NCI-H2029 treated with DMSO at 0.1 percent for 48 hours (cell line): ENCODE results near the gene RPS10.

ENCODE experiments used
- DNase-seq: peaks from one replicate; lab custom pipeline; 2025; lab: John Stamatoyannopoulos, UW

Gene RPS10

DNA sequence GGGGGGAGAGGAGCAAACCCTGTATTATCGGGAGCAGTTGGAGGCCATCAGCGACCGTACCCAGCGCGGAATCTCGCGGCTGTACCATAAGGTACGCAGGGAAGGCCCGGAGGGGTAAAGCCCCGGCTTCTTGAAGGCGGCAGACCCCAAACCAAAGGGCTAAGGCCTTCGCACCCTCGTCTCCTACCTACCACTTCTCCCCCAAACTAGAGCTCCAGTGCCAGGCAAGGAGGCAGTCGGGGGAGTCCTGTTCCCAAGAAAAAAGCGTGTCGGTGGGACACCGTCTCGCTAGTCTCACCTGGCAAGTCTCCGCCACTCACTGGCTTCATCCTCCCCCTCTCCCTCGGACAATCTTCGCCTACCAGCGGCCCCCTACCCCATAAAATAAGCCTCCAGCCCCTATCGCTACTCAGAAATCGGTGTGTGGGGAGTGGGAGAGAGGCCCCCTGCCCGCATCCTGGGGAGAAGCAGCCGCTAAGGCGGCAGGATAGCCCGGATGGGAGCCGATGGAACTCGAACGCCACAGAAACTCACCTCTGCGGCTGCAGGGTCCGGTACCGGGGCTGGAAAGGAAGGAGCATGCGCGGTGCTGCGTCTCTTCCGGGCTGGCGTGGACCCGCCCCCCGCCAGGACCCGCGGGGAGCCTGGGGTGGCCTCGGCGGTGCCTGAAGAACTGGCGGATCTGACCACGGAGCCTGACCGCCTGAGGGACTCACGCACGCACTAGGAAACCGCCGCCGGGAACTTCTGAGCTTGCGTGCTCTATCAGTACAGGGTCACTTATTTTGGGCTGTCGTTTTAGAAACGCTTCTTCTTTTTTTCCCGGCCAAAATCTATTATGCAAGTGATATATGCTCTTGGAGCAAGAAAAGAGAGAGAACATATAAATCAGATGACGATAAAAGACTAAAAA, at the start of gene RPS10:
Gene RPS10, minus strand, starts transcription at position 572 of the 913 bp plus-strand sequence. CDS start 848 bp downstream, outside the sequence.
- DNase-seq = peak; percentile 88

GRCh38 chr6:34475238-34475682, 49.4 kb upstream of the RPS10 start:
- DNase-seq = no peak

GRCh38 chr6:34474754-34475153, 48.9 kb upstream of the RPS10 start:
- DNase-seq = no peak

DNA sequence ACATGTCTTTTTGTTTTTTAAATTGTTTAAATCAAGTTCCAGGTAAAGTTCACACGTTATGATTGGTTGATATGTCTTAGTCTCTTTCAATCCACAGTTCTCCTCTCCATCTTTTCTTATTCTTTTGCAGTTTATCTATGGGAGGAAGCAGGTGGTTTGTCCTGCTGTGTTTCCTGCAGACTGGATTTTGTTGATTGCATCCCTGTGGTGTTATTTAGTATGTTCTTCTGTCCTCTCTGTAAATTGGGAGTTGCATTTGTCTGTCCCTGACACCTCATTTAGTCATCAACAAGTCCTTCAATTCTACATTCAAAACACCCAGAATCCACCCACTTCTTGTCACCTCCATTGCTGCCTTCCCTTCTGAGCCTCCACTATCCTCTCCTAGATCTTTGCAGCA, 48.1 kb upstream of the RPS10 start:
- no peak for DNase-seq

- no peak for DNase-seq
Observed at GRCh38 chr6:34472425-34472824, 46.6 kb upstream of the RPS10 start.

GRCh38 chr6:34469499-34469898, 43.6 kb upstream of the RPS10 start:
- no peak for DNase-seq

- no peak for DNase-seq
Observed at GRCh38 chr6:34468378-34468892, 42.6 kb upstream of the RPS10 start.

GRCh38 chr6:34466242-34467185, 40.6 kb upstream of the RPS10 start:
- no peak for DNase-seq

- peak; percentile 10 for DNase-seq
Observed at GRCh38 chr6:34465531-34466241, 39.8 kb upstream of the RPS10 start, which contains the start of gene PACSIN1. TSS of gene PACSIN1 (plus strand) at chr6:34466076. CDS start at chr6:34526306, 60,230 bp downstream.

DNA sequence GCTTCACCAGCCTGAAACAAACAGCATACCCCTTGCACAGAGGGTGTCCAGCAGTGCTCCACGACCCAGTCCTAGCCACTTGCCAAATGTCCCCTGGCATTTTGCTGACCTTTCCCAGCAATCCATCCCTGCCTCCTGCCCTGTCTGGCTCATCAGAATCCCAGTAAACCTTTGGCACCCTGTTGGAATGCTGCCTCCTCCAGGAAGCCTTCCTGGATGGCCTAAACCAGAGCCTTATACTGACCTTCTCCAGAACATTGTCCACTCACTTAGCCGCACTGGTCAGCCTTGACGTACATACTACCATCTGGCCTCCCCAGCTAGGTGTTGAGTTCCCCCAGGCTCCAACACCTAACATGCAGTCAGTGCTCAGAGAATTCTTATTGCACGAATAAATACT, 38.0 kb upstream of the RPS10 start:
- no peak for DNase-seq

DNA sequence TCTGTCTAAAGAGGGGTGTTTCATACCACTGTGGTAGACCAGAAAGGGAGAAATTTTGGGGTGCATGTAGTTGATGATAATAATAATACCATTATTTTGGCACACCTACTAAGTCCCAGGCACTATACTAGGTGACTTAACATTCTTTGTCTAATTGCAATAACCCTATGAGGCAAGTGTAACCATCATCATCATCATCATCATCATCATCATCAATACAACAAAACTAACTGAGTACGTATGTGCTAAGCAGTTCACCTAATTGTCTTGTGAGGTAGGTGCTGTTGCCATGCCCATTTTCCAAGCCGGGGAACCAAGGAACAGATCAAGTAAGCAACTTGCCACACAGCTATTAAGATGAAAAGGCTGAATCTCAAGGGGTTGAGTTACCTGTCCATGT, 37.4 kb upstream of the RPS10 start:
- DNase-seq = no peak

DNA sequence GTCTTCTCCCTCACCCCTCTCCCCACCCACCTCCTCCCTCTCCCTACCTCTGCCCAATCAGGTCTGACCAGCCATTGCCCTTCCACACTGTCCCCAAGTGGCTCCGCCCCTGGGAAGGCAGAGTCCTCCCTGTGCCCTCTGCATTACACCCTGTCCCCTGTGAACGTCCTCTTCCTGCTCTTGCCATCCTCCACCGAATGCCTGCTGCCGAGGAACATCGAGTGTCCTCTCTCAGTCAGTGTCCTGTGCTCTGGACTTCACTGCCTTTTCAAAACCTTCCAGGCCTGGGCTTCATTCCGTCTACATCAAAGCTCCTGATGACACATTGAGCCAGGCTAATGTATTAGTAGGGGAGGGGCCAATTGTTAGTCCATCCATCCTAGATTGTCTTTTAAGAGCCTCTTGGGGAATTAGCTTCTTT, 36.7 kb upstream of the RPS10 start:
- DNase-seq = peak; percentile 56

DNA sequence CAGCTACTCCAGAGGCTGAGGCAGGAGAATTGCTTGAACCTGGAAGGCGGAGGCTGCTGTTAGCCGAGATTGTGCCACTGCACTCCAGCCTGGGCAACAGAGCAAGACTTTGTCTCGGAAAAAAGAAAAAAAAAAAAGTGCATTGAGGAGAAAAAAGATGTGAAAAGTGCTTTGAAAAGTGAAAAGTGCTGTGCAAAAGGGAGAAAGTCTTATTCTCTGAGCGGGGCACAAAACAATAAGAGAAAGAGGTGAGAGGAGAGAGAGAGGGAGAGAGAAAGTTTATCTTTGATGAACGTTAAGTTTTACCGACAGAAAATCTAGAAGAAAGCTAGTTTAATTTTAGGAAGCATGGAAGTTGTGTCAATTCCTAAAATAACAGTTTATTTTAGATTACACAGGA, 36.1 kb upstream of the RPS10 start:
- no peak for DNase-seq

GRCh38 chr6:34460796-34461507, 35.1 kb upstream of the RPS10 start:
- DNase-seq = no peak

GRCh38 chr6:34459899-34460593, 34.2 kb upstream of the RPS10 start:
- DNase-seq = peak; percentile 49

GRCh38 chr6:34457742-34458735, 32.2 kb upstream of the RPS10 start:
- no peak for DNase-seq

- DNase-seq = no peak
Observed at GRCh38 chr6:34457382-34457741, 31.5 kb upstream of the RPS10 start.

DNA sequence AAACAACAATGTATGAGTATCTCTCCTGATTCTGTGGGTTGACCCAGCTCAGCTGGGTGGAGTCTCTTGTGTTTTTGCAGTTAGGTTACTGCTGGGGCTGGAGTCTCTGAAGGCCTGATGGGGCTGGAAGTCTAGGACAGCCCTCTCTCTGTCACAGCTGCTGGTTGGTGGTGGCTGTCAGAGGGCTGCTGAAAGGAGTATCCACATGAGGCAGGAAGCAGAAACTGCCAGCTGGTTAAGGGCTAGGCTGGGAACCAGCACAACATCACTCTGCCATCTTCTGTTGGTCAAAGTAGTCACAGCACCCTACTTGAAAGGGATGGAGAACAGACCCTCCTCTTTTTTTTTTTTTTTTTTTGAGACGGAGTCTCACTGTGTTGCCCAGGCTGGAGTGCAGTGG, 30.0 kb upstream of the RPS10 start:
- DNase-seq = no peak

DNA sequence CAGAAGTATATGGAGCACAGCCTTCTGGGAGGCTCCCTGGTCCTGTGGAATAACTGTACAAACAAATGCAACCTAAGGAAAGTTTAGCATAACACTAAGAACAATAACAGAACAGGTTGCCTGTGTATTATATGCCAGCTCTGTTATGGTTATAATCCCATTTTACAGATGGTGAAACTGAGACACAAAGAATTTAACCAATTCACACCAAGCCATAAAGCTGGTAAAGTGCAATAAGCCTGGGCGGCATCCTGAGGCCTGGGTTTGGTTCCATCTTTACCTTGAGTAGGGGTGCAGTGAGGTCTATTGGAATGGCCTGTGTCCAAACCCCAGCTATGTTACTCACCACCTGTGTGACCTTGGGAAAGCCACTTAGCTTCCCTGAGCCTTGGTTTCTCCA, 25.3 kb upstream of the RPS10 start:
- no peak for DNase-seq
